Ascending aorta (tissue), 2 donors: Measurements from ENCODE around the gene FBXO46. TPM values are rescaled to one million over a fixed set of nuclear protein-coding genes. Genes with fewer than 3 reads are reported as not detected.
"Not testable (repeated sequence)": the region's sequence is repeated elsewhere in the genome, so short reads cannot be mapped to it uniquely, and the experiment has no call there.

Source experiments
- DNase-seq, 2 donors: peaks; one replicate each; pipeline ENCODE4 v3.0.0-alpha.2; 2019; ENCODE audit warnings: low spot score in 2 of 2
- H3K27ac ChIP-seq, 2 donors: fragments of 200-600 bp; sonication (generic); one replicate each; pipeline ENCODE4 v1.5.1; 2016 to 2017; ENCODE audit warnings: mild to moderate bottlenecking in 1 of 2
- H3K27me3 ChIP-seq: fragments of 200-600 bp; sonication (generic); one replicate; pipeline ENCODE4 v1.5.1; 2017
- H3K36me3 ChIP-seq, 2 donors: fragments of 200-600 bp; sonication (generic); one replicate each; pipeline ENCODE4 v1.5.1; 2016
- H3K4me1 ChIP-seq, 2 donors: fragments of 200-600 bp; sonication (generic); one replicate each; pipeline ENCODE4 v1.5.1; 2016 to 2017; ENCODE audit warnings: mild to moderate bottlenecking in 1 of 2
- H3K4me3 ChIP-seq, 2 donors: fragments of 200-600 bp; sonication (generic); one replicate each; pipeline ENCODE4 v1.5.1; 2016 to 2017; ENCODE audit warnings: mild to moderate bottlenecking in 1 of 2
- H3K9me3 ChIP-seq, 2 donors: fragments of 200-600 bp; sonication (generic); one replicate each; pipeline ENCODE4 v1.5.1; 2016
- intact Hi-C: fragments of 100-400 bp; cut with DNase I; formaldehyde crosslinking; loops from one replicate; pipeline ENCODE4 v1.15.1; 2023
- total RNA-seq: library from RNA; depleted of rRNA; stranded (reverse); fragments of >200 nt; gene quantifications from one replicate; pipeline ENCODE4 v1.1.0, GENCODE V29; 2016
- TF ChIP-seq, protein P1 (sequence below), 3 experiments: fragments of 200-600 bp in 2 of 3; fragments of 450-650 bp in 1 of 3; sonication (generic) in 2 of 3; IDR thresholded peaks; one replicate each; pipeline ENCODE4 v1.5.1; 2016 to 2019; ENCODE audit warnings: antibody characterized with exemption in 3 of 3, mild to moderate bottlenecking in 1 of 3, moderate library complexity in 1 of 3

Gene FBXO46
- total RNA-seq, 1 donor from 2014 or later, result 27.5 TPM

DNA sequence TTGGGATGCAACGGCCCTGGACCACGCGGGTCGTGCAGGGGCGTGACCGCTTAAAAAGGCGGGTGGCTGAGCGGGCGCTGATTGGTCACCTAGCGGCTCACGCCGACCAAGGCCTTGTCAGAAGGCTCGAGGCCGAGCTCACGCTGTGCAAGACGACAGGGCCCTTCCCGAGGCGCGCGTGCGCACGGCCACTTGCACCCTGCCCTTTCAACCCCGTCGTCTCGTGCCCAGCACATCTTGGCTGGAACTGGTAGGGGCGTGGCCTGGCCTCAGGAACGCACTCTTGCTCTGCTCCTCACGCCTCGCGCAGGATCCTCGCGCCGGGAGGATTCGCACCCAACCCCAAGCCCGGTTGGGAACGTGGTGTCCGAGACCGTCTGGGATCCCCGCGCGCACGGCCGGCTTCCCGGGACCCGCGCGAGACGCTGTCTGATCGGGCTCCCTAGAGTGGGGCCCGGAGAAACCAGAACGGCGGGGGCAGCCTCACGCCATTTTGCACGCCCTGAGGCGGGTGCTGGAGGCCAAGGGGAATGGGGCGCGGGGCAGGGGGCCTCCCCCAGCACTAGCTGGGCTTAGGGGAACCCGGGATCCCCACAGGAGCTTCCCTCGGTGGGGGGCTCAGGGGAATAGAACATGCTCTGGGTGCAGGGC lies 2.6 kb upstream of the FBXO46 start, which contains the start of gene MEIOSIN:
Gene MEIOSIN, plus strand, starts transcription at position 280 of the 651 bp plus-strand sequence. CDS start 1,938 bp downstream, outside the sequence.
- no peaks in the 10 kb centered on the region for H3K9me3 ChIP-seq
- no peak within 1 kb of the TSS for H3K27ac ChIP-seq
- intact Hi-C loops, result no loop called here
- H3K36me3 ChIP-seq, result no peaks in the 10 kb centered on the region
- H3K27me3 ChIP-seq, result no peaks in the 10 kb centered on the region
- H3K4me1 ChIP-seq, result peaks cover 0 to 10% of the 10 kb centered on the region in 2 donors
- DNase-seq, result no peak
- TF ChIP-seq, protein P1, sequence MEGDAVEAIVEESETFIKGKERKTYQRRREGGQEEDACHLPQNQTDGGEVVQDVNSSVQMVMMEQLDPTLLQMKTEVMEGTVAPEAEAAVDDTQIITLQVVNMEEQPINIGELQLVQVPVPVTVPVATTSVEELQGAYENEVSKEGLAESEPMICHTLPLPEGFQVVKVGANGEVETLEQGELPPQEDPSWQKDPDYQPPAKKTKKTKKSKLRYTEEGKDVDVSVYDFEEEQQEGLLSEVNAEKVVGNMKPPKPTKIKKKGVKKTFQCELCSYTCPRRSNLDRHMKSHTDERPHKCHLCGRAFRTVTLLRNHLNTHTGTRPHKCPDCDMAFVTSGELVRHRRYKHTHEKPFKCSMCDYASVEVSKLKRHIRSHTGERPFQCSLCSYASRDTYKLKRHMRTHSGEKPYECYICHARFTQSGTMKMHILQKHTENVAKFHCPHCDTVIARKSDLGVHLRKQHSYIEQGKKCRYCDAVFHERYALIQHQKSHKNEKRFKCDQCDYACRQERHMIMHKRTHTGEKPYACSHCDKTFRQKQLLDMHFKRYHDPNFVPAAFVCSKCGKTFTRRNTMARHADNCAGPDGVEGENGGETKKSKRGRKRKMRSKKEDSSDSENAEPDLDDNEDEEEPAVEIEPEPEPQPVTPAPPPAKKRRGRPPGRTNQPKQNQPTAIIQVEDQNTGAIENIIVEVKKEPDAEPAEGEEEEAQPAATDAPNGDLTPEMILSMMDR (IDR thresholded peaks at IDR 0.05), result no peak
- H3K4me3 ChIP-seq, result no peak within 1 kb of the TSS

DNA sequence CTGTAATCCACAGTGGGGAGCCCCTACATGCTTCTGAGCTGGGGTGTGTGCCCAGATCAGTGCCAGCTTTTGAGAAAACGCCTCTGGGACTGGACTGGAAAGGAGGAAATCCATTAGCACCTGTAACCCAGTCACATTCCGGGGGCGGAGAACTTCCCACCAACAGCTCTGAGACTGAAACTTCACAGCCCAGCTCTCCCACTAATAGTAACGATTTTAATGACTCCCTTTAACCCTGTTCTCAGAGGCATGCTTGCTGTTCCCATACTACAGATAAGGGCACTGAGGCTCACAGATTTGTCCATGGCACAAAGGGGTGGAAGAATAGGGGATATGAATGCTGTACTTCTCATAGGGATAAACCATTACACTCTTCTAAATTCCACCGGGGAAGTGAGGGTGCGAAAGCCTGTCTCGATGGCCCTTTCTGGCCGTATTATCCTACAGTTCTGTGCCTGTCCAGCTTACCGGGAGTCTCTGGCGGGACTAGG lies 851 bp downstream of the FBXO46 start:
- intact Hi-C loops, result loop anchor here (1.0 to 2.0 kb wide), 4 partner anchors 13 to 133 kb away; partner anchors contain the start of gene SYMPK
- DNase-seq, result no peak
- no peak overlapping the region for H3K27ac ChIP-seq
- H3K27me3 ChIP-seq, result no peaks in the 10 kb centered on the region
- no peaks in the 10 kb centered on the region for H3K36me3 ChIP-seq
- TF ChIP-seq, protein P1 (IDR thresholded peaks at IDR 0.05), result no peak
- peak overlapping the region; percentile 88 to 89 for H3K4me3 ChIP-seq
- H3K9me3 ChIP-seq, result no peaks in the 10 kb centered on the region
- peaks cover 0 to 10% of the 10 kb centered on the region in 2 donors for H3K4me1 ChIP-seq

DNA sequence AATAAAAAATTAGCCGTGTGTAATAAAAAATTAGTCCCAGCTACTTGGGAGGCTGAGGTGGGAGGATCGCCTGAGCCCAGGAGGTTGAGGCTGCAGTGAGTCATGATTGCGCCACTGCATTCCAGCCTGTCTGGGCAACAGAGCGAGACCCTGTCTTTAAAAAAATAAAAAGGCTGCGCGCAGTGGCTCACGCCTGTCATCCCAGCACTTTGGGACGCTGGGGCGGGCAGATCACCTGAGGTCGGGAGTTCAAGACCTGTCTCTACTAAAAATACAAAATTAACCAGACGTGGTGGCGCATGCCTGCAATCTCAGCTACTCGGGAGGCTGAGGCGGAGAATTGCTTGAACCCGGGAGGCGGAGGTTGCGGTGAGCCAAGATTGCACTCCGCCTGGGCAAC lies 2.0 kb downstream of the FBXO46 start:
- peak overlapping the region in 1 of 2 donors; percentile 89 for H3K4me3 ChIP-seq
- DNase-seq, H3K36me3 ChIP-seq, H3K4me1 ChIP-seq, H3K9me3 ChIP-seq, H3K27me3 ChIP-seq, intact Hi-C loops, H3K27ac ChIP-seq: not testable (repeated sequence)

DNA sequence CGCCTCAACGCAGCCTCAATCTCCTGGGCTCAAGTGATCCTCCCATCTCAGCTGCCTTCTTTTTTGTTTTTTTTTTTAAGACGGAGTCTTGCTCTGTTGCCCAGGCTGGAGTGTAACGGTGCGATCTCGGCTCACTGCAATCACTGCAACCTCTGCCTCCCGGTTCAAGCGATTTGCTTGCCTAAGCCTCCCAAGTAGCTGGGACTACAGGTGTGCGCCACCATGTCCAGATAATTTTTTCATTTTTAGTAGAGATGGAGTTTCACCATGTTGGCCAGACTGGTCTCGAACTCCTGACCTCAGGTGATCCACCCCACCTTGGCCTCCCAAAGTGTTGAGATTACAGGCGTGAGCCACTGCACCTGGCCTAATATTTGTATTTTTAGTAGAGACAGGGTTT lies 10.6 kb downstream of the FBXO46 start:
- H3K27me3 ChIP-seq, H3K27ac ChIP-seq, H3K4me3 ChIP-seq, H3K9me3 ChIP-seq, intact Hi-C loops, H3K36me3 ChIP-seq, DNase-seq: not testable (repeated sequence)
- H3K4me1 ChIP-seq, result peaks cover 0 to 11% of the 10 kb centered on the region in 2 donors

DNA sequence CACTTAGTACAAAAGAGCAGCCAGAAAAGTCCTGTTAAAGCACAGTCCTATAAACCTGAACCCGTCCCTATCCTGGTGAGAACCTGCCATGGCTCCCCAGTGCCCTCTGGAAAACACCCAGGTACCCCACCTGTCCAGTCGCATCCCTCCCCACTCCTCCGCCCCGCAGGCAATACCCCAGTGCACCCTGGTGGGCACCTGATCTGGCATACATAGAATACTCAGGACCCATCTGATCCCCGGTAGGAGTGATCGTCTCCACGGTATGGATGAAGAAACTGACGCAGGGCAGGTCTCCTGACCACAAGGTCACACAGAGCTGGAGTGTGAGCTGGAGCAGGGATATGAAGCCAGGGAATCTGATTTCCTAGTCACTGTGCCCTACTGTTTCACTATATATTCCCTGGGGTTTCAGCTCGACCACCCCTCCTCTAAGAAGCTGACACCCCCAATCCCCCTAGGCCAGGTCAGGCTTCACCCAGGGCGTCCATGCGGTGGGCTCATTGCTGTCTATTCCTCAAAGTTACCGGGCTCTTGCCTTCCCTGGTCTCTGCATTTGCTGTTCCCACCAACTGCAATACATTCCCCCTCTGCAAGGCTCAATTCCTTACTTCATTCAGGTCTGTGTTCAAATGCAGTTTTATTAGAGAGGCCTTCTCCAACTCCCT lies 12.6 kb downstream of the FBXO46 start:
- H3K27ac ChIP-seq, result peak overlapping the region; percentile 75 to 92
- peaks cover 0 to 11% of the 10 kb centered on the region in 2 donors for H3K4me1 ChIP-seq
- no peak for DNase-seq
- intact Hi-C loops, result loop anchor here (1.0 kb wide), 3 partner anchors 12 to 51 kb away; partner anchors contain the start of genes FBXO46, QPCTL and SIX5
- H3K27me3 ChIP-seq, result no peaks in the 10 kb centered on the region
- no peaks in the 10 kb centered on the region for H3K9me3 ChIP-seq
- TF ChIP-seq, protein P1 (IDR thresholded peaks at IDR 0.05), result no peak
- peaks cover 0 to 6% of the 10 kb centered on the region in 2 donors for H3K36me3 ChIP-seq
- peak overlapping the region; percentile 68 to 75 for H3K4me3 ChIP-seq

DNA sequence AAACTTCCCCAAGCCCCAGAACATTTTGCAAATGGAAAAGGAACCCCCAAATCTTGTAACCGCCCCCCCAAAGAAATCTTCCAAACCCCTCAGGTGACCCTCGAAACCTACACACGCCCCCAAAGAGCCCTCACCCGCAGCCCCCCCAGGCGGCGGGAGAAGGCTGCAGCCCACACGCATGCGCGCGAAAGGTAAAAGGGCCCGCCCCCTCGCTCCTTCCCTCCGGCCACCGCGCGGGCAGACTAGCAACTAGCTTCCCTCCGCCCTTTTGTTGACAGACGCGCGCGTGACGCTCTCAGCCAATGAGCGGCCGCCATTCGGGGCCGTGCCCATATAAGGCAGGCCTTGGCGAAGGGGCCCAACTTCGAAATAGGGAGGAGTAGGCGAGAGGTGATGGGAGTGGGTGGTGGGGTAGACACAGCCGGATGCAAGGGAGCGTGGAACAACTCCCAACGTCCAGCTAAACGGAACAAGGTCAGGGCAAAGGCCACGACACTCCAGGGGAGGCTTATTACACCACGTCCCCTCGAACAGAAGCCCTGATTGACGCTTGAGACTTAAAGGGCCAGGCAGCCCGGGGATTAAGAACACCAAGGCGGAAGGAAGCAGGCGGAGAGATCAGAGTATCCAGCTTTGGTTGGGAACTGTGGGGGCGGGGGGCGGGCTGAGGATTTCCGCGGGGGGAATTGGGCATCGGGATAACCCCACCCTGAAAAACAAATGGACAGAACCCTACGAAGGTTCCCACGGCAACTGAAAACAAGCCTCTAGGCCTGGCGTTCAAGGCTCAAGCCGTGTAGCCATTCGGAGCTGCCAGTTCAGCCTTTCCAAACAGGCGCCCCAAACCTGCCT lies 13.3 kb downstream of the FBXO46 start:
- H3K27ac ChIP-seq, result peak overlapping the region; percentile 75 to 92
- peak overlapping the region; percentile 68 to 75 for H3K4me3 ChIP-seq
- H3K36me3 ChIP-seq, result peaks cover 8 to 9% of the 10 kb centered on the region in 2 donors
- intact Hi-C loops, result loop anchor here (1.0 kb wide), 3 partner anchors 13 to 52 kb away; partner anchors contain the start of genes FBXO46, QPCTL and SIX5
- TF ChIP-seq, protein P1 (IDR thresholded peaks at IDR 0.05), result peak in 2 of 3 experiments; percentile 24 to 38
- H3K27me3 ChIP-seq, result no peaks in the 10 kb centered on the region
- H3K4me1 ChIP-seq, result peaks cover 0 to 11% of the 10 kb centered on the region in 2 donors
- peak; percentile 97 to 99 for DNase-seq
- H3K9me3 ChIP-seq, result no peaks in the 10 kb centered on the region
